Left colon (tissue), 2 donors: Measurements from ENCODE around the gene BBOX1. TPM values are rescaled to one million over a fixed set of nuclear protein-coding genes. Genes with fewer than 3 reads are reported as not detected.
A peak's percentile ranks its signal among the peaks of the same experiment; 100 is the strongest.
"Not testable (repeated sequence)": the region's sequence is repeated elsewhere in the genome, so short reads cannot be mapped to it uniquely, and the experiment has no call there.

Experiments used
- ATAC-seq: fragments of 200-7000 bp; cut with Tn5 transposase; one replicate; pipeline ENCODE4 v1.9.1; 2020; ENCODE audit warnings: mild to moderate bottlenecking, moderate library complexity
- DNase-seq, 2 donors: peaks; one replicate each; pipeline ENCODE4 v3.0.0-alpha.2; 2020
- intact Hi-C, 2 donors: fragments of 100-400 bp; cut with DNase I in 1 of 2; cut with micrococcal nuclease in 1 of 2; formaldehyde crosslinking; loops; one replicate each; pipeline versions ENCODE4 v1.11.2 to v1.14.0; 2022; cut with DNase I, micrococcal nuclease
- long read RNA-seq: library from polyadenylated mRNA; unstranded; transcript quantifications from one replicate; pipeline ENCODE4 v2.0.0, GENCODE V29; 2021
- total RNA-seq, 2 donors: library from RNA; stranded (reverse); fragmentation: NEBNext Ultra II Directional; extraction: Animal tissue kit (Norgen Biotek cat#: 25700); gene quantifications; one replicate each; pipeline ENCODE4 v1.2.1, GENCODE V29; 2021
- donor health status: DM: no; HTN: no; CAD: no.
- donor health status: DM: yes; HTN: yes; CAD: no.

Gene BBOX1
- total RNA-seq = not detected
- long read RNA-seq = 0 reads

GRCh38 chr11:27040302-27041115 lies at the start of gene BBOX1:
BBOX1 (plus strand) TSS chr11:27040815; CDS start chr11:27055431, 14,616 bp downstream.
- ATAC-seq = no peak
- intact Hi-C loops = no loop called here
- no peak for DNase-seq

DNA sequence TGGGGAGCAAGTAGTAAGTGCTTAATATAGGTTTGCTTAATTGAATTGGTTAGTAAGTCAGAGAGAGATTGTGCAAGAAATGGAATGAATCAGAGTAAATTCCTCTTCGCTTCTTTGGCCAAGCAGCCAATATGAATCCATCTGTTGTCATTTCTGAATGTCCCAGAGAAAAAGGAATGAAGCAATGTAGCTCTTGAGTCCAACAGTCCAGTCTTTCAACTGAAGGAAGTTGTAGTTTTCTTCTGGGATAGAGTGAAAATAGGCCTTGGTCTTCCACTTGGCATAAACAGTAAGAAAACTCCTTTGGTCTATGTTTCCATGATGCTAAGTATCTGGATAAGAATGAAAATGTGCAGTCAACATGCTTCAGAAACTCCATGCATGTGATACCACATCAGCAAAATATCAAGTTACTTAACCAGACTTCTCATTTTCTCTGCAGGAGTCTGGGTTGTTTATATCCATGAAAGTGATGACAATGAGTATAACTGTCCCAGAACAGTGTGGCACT lies 48.5 kb upstream of the BBOX1 start:
- DNase-seq (no peak), ATAC-seq (no peak)
- intact Hi-C loops = no loop called here

DNA sequence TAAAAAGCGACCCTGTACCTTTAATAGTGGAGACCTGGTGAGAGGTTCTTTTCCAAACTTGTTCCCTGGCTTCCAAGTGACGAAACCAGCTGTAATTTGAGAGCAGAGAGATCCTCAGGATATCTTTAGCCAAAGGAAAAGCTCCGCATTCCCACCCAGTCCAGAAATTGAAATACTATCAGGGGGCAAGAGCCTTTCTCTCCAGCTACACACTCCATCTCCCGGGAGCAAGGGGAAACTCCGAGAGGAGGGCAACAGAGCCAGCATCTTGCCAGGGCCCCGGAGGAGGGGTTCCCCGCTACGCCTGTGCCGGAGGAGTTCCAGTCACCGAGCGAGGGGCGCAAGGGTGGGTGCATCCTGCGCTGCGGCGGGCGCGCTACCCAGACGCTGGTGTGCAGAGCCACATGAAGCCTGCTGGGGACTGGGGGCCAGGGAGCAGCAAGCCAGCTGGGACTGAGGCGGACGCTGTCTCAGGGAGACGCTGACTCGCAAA lies 46.6 kb upstream of the BBOX1 start, which contains the start of gene FIBIN:
FIBIN (plus strand) TSS at position 148 of the 493 bp plus-strand sequence. CDS start 415 bp downstream, outside the sequence.
- no peak for DNase-seq
- intact Hi-C loops = no loop called here
- ATAC-seq = no peak

GRCh38 chr11:26994631-26995095 lies 46.0 kb upstream of the BBOX1 start:
- ATAC-seq (no peak), DNase-seq (no peak)
- intact Hi-C loops = no loop called here

GRCh38 chr11:26995701-26996460 lies 44.7 kb upstream of the BBOX1 start:
- no peak for ATAC-seq
- intact Hi-C loops = no loop called here
- no peak for DNase-seq

DNA sequence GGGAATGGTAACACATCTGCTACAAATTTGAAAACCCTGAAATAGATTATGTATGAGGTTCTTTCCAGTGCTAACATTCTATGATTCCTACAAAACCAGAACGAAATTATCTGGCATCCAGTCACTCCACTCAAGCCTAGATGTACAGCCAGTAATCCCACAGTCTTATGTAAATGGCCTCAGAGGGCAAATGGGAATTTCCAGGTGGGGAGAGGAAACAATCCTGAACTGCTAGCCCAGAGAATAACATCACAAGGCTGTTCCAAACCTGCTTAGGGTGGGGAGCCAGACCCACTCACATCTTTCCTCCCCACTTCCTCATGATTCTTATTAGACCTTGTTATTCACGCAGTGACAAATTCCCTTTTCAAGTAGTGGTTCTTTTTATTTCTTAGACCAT lies 43.2 kb upstream of the BBOX1 start:
- intact Hi-C loops = no loop called here
- ATAC-seq = no peak
- DNase-seq = no peak

- intact Hi-C loops, DNase-seq, ATAC-seq: not testable (repeated sequence)
Observed at GRCh38 chr11:27001136-27001730, 39.4 kb upstream of the BBOX1 start.

GRCh38 chr11:27002431-27002830 lies 38.2 kb upstream of the BBOX1 start:
- DNase-seq (no peak), ATAC-seq (no peak)
- intact Hi-C loops = no loop called here

- intact Hi-C loops = no loop called here
- no peak for ATAC-seq
- DNase-seq = no peak
Observed at GRCh38 chr11:27002838-27003237, 37.8 kb upstream of the BBOX1 start.

- ATAC-seq (no peak), DNase-seq (no peak)
- intact Hi-C loops = no loop called here
Observed at GRCh38 chr11:27004103-27004502, 36.5 kb upstream of the BBOX1 start.

DNA sequence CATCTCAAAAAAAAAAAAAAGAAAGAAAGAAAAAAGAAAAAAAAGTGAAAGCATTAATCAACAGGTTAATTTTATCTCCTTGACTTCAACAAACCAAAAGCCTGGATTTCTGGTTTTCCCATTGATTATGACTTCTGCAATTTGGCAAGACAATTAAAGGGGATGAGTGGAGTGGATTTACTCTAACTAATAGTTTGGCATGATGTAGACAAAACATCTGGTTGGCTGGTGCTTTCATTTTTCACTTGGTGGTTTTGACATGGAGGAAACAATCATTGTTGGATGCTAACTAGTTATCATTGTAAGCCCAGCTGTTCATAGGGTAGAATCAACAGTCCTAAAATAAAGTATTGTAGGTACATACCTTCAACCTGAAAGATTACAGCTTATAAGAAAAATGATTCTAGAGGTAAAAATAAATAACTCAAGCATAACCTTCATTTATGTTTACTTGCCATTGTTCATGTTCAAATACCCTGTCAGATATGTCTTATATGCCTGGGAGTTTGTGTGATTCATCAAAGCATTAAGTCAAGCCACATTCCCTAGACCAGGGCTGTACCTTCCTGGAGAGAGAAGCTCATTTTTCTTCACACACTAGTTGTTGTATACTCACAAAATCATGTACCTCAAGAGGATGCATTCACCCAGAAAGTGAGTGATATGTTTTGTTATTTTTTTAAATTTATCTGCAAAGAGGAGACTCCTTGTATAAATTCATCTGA lies 31.6 kb upstream of the BBOX1 start:
- intact Hi-C loops = no loop called here

GRCh38 chr11:27011560-27012233 lies 28.9 kb upstream of the BBOX1 start:
- ATAC-seq (no peak), DNase-seq (no peak)
- intact Hi-C loops = no loop called here

More for the DNA sequence above, 31.6 kb upstream of the BBOX1 start:
- ATAC-seq = no peak
- no peak for DNase-seq

DNA sequence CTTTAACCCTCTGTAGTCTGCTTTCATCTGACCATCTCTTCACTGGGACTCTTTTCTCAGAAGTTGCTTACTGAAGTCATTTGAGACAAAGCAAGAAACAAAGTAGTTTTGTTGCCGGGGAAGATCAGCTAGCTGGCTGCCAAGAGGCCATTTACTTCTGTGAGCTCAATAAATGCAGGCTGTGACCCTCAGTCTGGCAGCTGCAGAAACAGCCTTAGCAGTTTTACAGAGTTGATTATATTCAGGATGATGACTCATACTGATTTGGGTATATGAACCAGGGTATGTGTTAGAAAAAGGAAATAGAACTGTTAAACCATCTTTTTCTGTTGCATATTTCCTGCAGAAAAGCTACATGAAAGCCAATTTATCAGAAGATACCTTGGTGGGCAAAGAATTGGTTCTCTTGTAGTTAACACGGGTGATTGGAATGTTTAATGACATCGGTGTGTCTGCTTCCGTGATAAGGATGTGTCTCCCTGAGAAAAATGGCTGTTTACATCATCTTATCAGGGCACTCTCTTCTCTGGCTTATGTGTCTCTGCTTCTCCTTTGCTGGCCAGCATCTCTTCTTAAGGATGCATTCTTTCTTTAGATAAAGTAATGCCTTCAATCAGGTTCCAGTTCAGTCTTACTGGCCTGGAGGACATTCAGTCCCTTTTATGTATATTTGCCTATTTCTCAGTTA lies 28.2 kb upstream of the BBOX1 start:
- intact Hi-C loops = no loop called here
- ATAC-seq (peak; percentile 63), DNase-seq (peak in 1 of 2 donors; percentile 34)

- intact Hi-C loops = no loop called here
- ATAC-seq (no peak), DNase-seq (no peak)
Observed at GRCh38 chr11:27013781-27014361, 26.7 kb upstream of the BBOX1 start.

DNA sequence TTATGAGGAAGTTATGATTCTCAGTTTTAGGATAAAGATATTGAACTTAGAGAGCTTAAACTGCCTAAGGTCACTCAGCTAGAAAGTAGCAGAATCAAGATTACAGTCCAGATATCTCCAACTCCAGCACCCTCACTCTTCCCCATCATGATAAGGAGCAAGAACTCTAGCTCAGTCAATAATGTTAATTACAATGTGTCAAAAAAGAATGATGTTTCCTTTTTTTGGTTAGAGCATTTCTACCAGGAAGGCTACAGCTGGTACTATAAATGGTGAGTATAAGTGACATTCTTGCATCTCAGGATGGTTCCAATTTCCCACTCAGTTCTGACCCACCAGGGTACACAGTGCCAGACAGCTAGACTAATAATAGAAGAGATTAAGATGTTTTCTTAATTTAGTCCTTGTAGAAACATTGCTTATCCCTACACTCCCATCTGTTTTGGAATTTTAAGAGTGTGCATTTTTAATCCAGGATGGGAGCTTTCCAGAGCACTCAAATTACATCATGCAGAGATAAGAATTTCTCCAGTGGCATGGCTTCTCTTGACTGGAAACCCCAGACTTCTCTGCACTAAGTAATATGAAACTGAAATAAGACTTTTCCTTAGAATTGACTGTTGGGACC lies 21.6 kb upstream of the BBOX1 start:
- intact Hi-C loops = no loop called here
- DNase-seq (no peak), ATAC-seq (no peak)

DNA sequence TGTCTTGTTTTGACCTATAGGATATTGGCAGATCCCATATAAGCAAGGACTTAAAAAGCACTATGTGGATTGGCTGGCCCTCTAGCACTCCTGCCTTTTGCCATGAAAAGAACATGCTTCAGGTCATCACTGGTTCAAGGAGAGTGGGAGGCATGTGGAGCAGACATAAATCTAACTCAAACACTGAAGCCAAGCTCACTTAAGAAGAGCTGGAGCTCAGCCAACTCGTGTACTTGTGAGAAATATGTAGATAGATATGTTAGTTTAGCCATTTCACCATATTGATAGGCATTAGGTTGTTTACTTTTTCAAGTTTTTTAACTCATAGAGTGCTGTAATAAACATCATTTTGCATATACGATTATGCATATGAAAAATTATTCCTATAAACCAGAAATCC lies 19.9 kb upstream of the BBOX1 start:
- no peak for ATAC-seq
- DNase-seq = no peak
- intact Hi-C loops = no loop called here
